HCT116 (cell line): ENCODE measurements around the gene CATSPERB. TPM values are rescaled to one million over a fixed set of nuclear protein-coding genes. Genes with fewer than 3 reads are reported as not detected.
"Not testable (repeated sequence)": the region's sequence is repeated elsewhere in the genome, so short reads cannot be mapped to it uniquely, and the experiment has no call there.

Experiments
- ATAC-seq: fragments of 200-7000 bp; cut with Tn5 transposase; 2 replicates; pipeline ENCODE4 v1.9.1; 2020; ENCODE audit warnings: mild to moderate bottlenecking, moderate library complexity
- BruUV-seq: library from RNA; stranded (reverse); fragments of 400-500 nt; replicated peaks from 2 replicates; lab custom pipeline; 2021; lab: Mats Ljungman, UMichigan
- CTCF ChIA-PET: fragments of 300-600 bp; sonication (Branson Sonifier 250); formaldehyde crosslinking; loops from one replicate; lab custom pipeline; 2021; ENCODE audit warnings: antibody characterized with exemption; lab: Charles Lee
- POLR2A ChIA-PET: fragments of 300-600, 350-600 bp; sonication (Branson Sonifier 250); formaldehyde crosslinking; loops from one replicate; lab custom pipeline; 2021; ENCODE audit warnings: antibody characterized with exemption; lab: Charles Lee
- RAD21 ChIA-PET, 2 experiments: fragments of 300-600 bp; sonication (Branson Sonifier 250); formaldehyde crosslinking; loops; one replicate each; lab custom pipeline; 2023; ENCODE audit warnings: low total read pairs in 2 of 2; ENCODE audit not compliant: uncharacterized antibody in 2 of 2, unreplicated experiment in 2 of 2, low non-redundant PET in 1 of 2; lab: Charles Lee
- DNase-seq: peaks from one replicate; pipeline ENCODE4 v3.0.0-alpha.2; 2010; ENCODE audit warnings: low read depth, low spot score
- H2AFZ ChIP-seq: fragments of 200-600 bp; shearing (Covaris generic), sonication (generic); 2 replicates; pipeline ENCODE4 v1.6.1; 2017; ENCODE audit warnings: low read depth, mixed run types, mixed read lengths, antibody characterized with exemption, low read length; ENCODE audit not compliant: poor library complexity, severe bottlenecking
- H3K27ac ChIP-seq: 2 replicates; pipeline ENCODE4 v1.5.1; 2012; ENCODE audit warnings: low read depth, low read length
- H3K27me3 ChIP-seq: fragments of 200-600 bp; sonication (generic); 2 replicates; pipeline ENCODE4 v1.6.1; 2016; ENCODE audit warnings: mixed run types, low read length, mixed read lengths; ENCODE audit not compliant: insufficient read depth
- H3K36me3 ChIP-seq, 2 experiments: fragments of 200-500 bp in 1 of 2; fragments of 200-600 bp in 1 of 2; sonication (Bioruptor generic) in 1 of 2; sonication (generic) in 1 of 2; 2 replicates each; pipeline versions ENCODE4 v1.5.1 to v1.6.1; 2014 to 2016; ENCODE audit warnings: low read length in 2 of 2, inconsistent platforms in 1 of 2, mixed read lengths in 1 of 2, mixed run types in 1 of 2; ENCODE audit not compliant: insufficient read depth in 2 of 2, control insufficient read depth in 1 of 2
- H3K4me1 ChIP-seq, 2 experiments: fragments of 200-600 bp in 1 of 2; sonication (generic) in 1 of 2; 2 replicates each; pipeline versions ENCODE4 v1.5.1 to v1.6.1; 2012 to 2017; ENCODE audit warnings: low read length in 2 of 2, inconsistent platforms in 1 of 2, mild to moderate bottlenecking in 1 of 2, mixed read lengths in 1 of 2, mixed run types in 1 of 2, moderate library complexity in 1 of 2; ENCODE audit not compliant: insufficient read depth in 2 of 2, control insufficient read depth in 1 of 2
- H3K4me2 ChIP-seq: fragments of 200-600 bp; sonication (generic); 2 replicates; pipeline ENCODE4 v1.6.1; 2017; ENCODE audit warnings: mixed run types, low read length, mixed read lengths
- H3K4me3 ChIP-seq, 2 experiments: fragments of 200-600 bp in 1 of 2; sonication (generic) in 1 of 2; replicated peaks in 1 of 2; 2 replicates each; pipeline ENCODE4 v1.5.1; 2011 to 2016; ENCODE audit warnings: low read length in 2 of 2, control low read depth in 1 of 2, low read depth in 1 of 2, mild to moderate bottlenecking in 1 of 2, mixed read lengths in 1 of 2, mixed run types in 1 of 2
- H3K79me2 ChIP-seq: fragments of 200-600 bp; sonication (generic); 2 replicates; pipeline ENCODE4 v1.6.1; 2017; ENCODE audit warnings: mild to moderate bottlenecking, mixed run types, low read length, moderate library complexity, mixed read lengths; ENCODE audit not compliant: insufficient read depth
- H3K9ac ChIP-seq: fragments of 200-600 bp; sonication (generic); 2 replicates; pipeline ENCODE4 v1.6.1; 2016; ENCODE audit warnings: low read length, mixed read lengths
- H3K9me2 ChIP-seq: fragments of 200-600 bp; sonication (generic), shearing (Covaris generic); 2 replicates; pipeline ENCODE4 v1.6.1; 2017; ENCODE audit warnings: mixed run types, mild to moderate bottlenecking, moderate library complexity; ENCODE audit not compliant: insufficient read depth
- H3K9me3 ChIP-seq, 2 experiments: fragments of 200-500 bp in 1 of 2; fragments of 200-600 bp in 1 of 2; sonication (Bioruptor generic) in 1 of 2; sonication (generic) in 1 of 2; 2 replicates each; pipeline ENCODE4 v1.6.1; 2014 to 2017; ENCODE audit warnings: low read length in 2 of 2, mixed read lengths in 2 of 2, inconsistent platforms in 1 of 2, low read depth in 1 of 2, mild to moderate bottlenecking in 1 of 2, mixed run types in 1 of 2, moderate library complexity in 1 of 2; ENCODE audit not compliant: control insufficient read depth in 1 of 2, insufficient read depth in 1 of 2
- H4K20me1 ChIP-seq: fragments of 200-600 bp; sonication (generic), shearing (Covaris generic); 2 replicates; pipeline ENCODE4 v1.6.1; 2017; ENCODE audit warnings: mixed run types, mild to moderate bottlenecking, moderate library complexity; ENCODE audit not compliant: insufficient read depth
- POLR2A ChIP-seq: IDR thresholded peaks from 2 replicates; pipeline ENCODE4 v1.7.0; 2011; ENCODE audit warnings: borderline replicate concordance; ENCODE audit not compliant: insufficient read depth, insufficient read length; ENCODE audit errors: extremely low read depth
- REST ChIP-seq: IDR thresholded peaks from 2 replicates; pipeline ENCODE4 v1.6.1; 2012; ENCODE audit warnings: low read depth
- SIN3A ChIP-seq: IDR thresholded peaks from 2 replicates; pipeline ENCODE4 v1.6.1; 2012; ENCODE audit warnings: low read depth
- intact Hi-C: fragments of 100-400 bp; cut with micrococcal nuclease; formaldehyde crosslinking; loops from 2 replicates; pipeline ENCODE4 v1.10.0; 2022
- total RNA-seq: library from RNA; stranded (reverse); gene quantifications from one replicate; pipeline ENCODE4 v1.2.1, GENCODE V29; 2021; ENCODE audit not compliant: unreplicated experiment

CATSPERB gene
- total RNA-seq, 1 experiment from 2014 or later, result 0.74 TPM

- RAD21 ChIA-PET, result no interaction called here
- no TSS peak for BruUV-seq
Observed at GRCh38 chr14:91742621-91743304, 10.9 kb upstream of the CATSPERB start.

GRCh38 chr14:91739867-91740266 is 8.0 kb upstream of the CATSPERB start:
- H3K9me2 ChIP-seq, H4K20me1 ChIP-seq, H3K9ac ChIP-seq, H3K4me1 ChIP-seq, H3K27me3 ChIP-seq, BruUV-seq, ATAC-seq, POLR2A ChIA-PET, DNase-seq, H3K36me3 ChIP-seq, H2AFZ ChIP-seq, H3K9me3 ChIP-seq, H3K27ac ChIP-seq, H3K4me2 ChIP-seq, RAD21 ChIA-PET, H3K4me3 ChIP-seq, intact Hi-C loops, H3K79me2 ChIP-seq, CTCF ChIA-PET: not testable (repeated sequence)

More at GRCh38 chr14:91742621-91743304, 10.9 kb upstream of the CATSPERB start:
- ChIA-PET CTCF (no interaction called here), POLR2A (no interaction called here)
- no peaks in the 10 kb centered on the region for H4K20me1 ChIP-seq
- H3K4me3 ChIP-seq, result no peak overlapping the region
- no peaks in the 10 kb centered on the region for H3K4me1 ChIP-seq
- no peaks in the 10 kb centered on the region for H3K27me3 ChIP-seq
- no peaks in the 10 kb centered on the region for H3K79me2 ChIP-seq
- TF ChIP-seq REST (no peak), POLR2A (no peak), SIN3A (no peak)
- ATAC-seq, result no peak
- no peaks in the 10 kb centered on the region for H3K9me3 ChIP-seq
- no peak overlapping the region for H3K4me2 ChIP-seq
- intact Hi-C loops, result no loop called here
- H2AFZ ChIP-seq, result no peak overlapping the region
- H3K27ac ChIP-seq, result no peak overlapping the region
- no peak for DNase-seq
- no peak overlapping the region for H3K9ac ChIP-seq
- no peaks in the 10 kb centered on the region for H3K9me2 ChIP-seq
- H3K36me3 ChIP-seq, result no peaks in the 10 kb centered on the region
